Thyroid gland (tissue), 4 donors: ENCODE results near the gene MAP3K5. TPM values are rescaled to one million over a fixed set of nuclear protein-coding genes. Genes with fewer than 3 reads are reported as not detected.
"Not testable (repeated sequence)": the region's sequence is repeated elsewhere in the genome, so short reads cannot be mapped to it uniquely, and the experiment has no call there.

ENCODE experiments used
- DNase-seq, 2 donors: peaks; one replicate each; pipeline ENCODE4 v3.0.0-alpha.2; 2019
- H3K27ac ChIP-seq, 3 donors: fragments of 200-600 bp; sonication (generic); 1 replicate in 2 of 3; 2 replicates in 1 of 3; pipeline ENCODE4 v1.5.1; 2016 to 2019; ENCODE audit warnings: mild to moderate bottlenecking in 1 of 3, moderate library complexity in 1 of 3
- H3K27me3 ChIP-seq: fragments of 200-600 bp; sonication (generic); one replicate; pipeline ENCODE4 v1.5.1; 2019
- H3K36me3 ChIP-seq, 2 donors: fragments of 200-600 bp; sonication (generic); one replicate each; pipeline ENCODE4 v1.5.1; 2016 to 2019
- H3K4me1 ChIP-seq, 2 donors: fragments of 200-600 bp; sonication (generic); one replicate each; pipeline ENCODE4 v1.5.1; 2017 to 2019
- H3K4me3 ChIP-seq, 3 donors: fragments of 200-600 bp; sonication (generic); replicated peaks in 1 of 3; 1 replicate in 2 of 3; 2 replicates in 1 of 3; pipeline ENCODE4 v1.5.1; 2016; ENCODE audit warnings: mild to moderate bottlenecking in 1 of 3
- H3K9me3 ChIP-seq: fragments of 200-600 bp; sonication (generic); one replicate; pipeline ENCODE4 v1.5.1; 2017
- CTCF ChIP-seq, 6 experiments: fragments of 200-600 bp in 3 of 6; fragments of 450-650 bp in 3 of 6; sonication (generic) in 3 of 6; IDR thresholded peaks; one replicate each; pipeline ENCODE4 v1.5.1; 2016 to 2019; ENCODE audit warnings: antibody characterized with exemption in 6 of 6, mild to moderate bottlenecking in 2 of 6, inconsistent platforms in 1 of 6, moderate library complexity in 1 of 6
- POLR2A ChIP-seq, 2 donors: fragments of 450-650 bp; IDR thresholded peaks; one replicate each; pipeline ENCODE4 v1.6.1; 2017; ENCODE audit warnings: antibody characterized with exemption in 2 of 2, mild to moderate bottlenecking in 2 of 2, moderate library complexity in 1 of 2
- WGBS, 2 donors: methylation state at CpG; one replicate each; pipeline ENCODE4 v1.1.5; 2017; 5-methylcytosine and 5-hydroxymethylcytosine counted together
- intact Hi-C: fragments of 100-400 bp; cut with DNase I; formaldehyde crosslinking; loops from one replicate; pipeline ENCODE4 v1.15.1; 2023
- total RNA-seq, 4 donors: library from RNA; depleted of rRNA; stranded (reverse); fragments of >200 nt; gene quantifications; one replicate each; pipeline ENCODE4 v1.2.3, GENCODE V29; 2016

Gene MAP3K5
- total RNA-seq, 4 donors from 2014 or later: 28.1 to 68.0 (median 46.5) TPM

- peaks cover 27 to 38% of the 10 kb centered on the region in 2 donors for H3K4me1 ChIP-seq
- intact Hi-C loops: loop anchor here (2.0 to 5.0 kb wide), 2 partner anchors 147 to 209 kb away; no protein-coding TSS in a partner anchor
- peak; percentile 78 to 80 for DNase-seq
- H3K27ac ChIP-seq: peak overlapping the region; percentile 78 to 100 (median 97)
- H3K36me3 ChIP-seq: no peaks in the 10 kb centered on the region
- WGBS, 2 donors: 2% methylated on average over 33 to 37 of the region's 62 CpGs
- H3K4me3 ChIP-seq: peak overlapping the region; percentile 36 to 93 (median 83)
- H3K9me3 ChIP-seq: no peaks in the 10 kb centered on the region
- H3K27me3 ChIP-seq: no peaks in the 10 kb centered on the region
- TF ChIP-seq CTCF (IDR thresholded peaks at IDR 0.05): no peak
- peak in 1 of 2 donors; percentile 76 for TF ChIP-seq POLR2A (IDR thresholded peaks at IDR 0.05)
Measured at GRCh38 chr6:136791296-136792094, 782 bp downstream of the MAP3K5 start.

- peaks cover 35 to 45% of the 10 kb centered on the region in 2 donors for H3K4me1 ChIP-seq
Measured at GRCh38 chr6:136790411-136791295, 1.6 kb downstream of the MAP3K5 start.

GRCh38 chr6:136789440-136789839 lies 2.8 kb downstream of the MAP3K5 start:
- H3K4me1 ChIP-seq: peaks cover 40 to 56% of the 10 kb centered on the region in 2 donors

More at GRCh38 chr6:136790411-136791295, 1.6 kb downstream of the MAP3K5 start:
- intact Hi-C loops: loop anchor here (5.0 kb wide), 1 partner anchor 208 kb away; no protein-coding TSS in a partner anchor
- WGBS, 2 donors: 17 to 30% methylated on average over 7 of the region's 7 CpGs
- TF ChIP-seq CTCF (IDR thresholded peaks at IDR 0.05) (no peak), POLR2A (IDR thresholded peaks at IDR 0.05) (no peak)
- DNase-seq: no peak
- H3K4me3 ChIP-seq: peak overlapping the region; percentile 36 to 93 (median 83)
- no peaks in the 10 kb centered on the region for H3K27me3 ChIP-seq
- H3K36me3 ChIP-seq: no peaks in the 10 kb centered on the region
- H3K27ac ChIP-seq: peak overlapping the region; percentile 78 to 100 (median 97)
- no peaks in the 10 kb centered on the region for H3K9me3 ChIP-seq

GRCh38 chr6:136788069-136788902 lies 4.0 kb downstream of the MAP3K5 start:
- no peaks in the 10 kb centered on the region for H3K27me3 ChIP-seq
- H3K27ac ChIP-seq: peak overlapping the region in 2 of 3 donors; percentile 12 to 21
- no peaks in the 10 kb centered on the region for H3K9me3 ChIP-seq
- WGBS, 2 donors: 64 to 74% methylated on average over 7 of the region's 7 CpGs
- no peak for TF ChIP-seq POLR2A (IDR thresholded peaks at IDR 0.05)
- TF ChIP-seq CTCF (IDR thresholded peaks at IDR 0.05): no peak
- peaks cover 52 to 63% of the 10 kb centered on the region in 2 donors for H3K4me1 ChIP-seq
- no peak for DNase-seq
- H3K4me3 ChIP-seq: peak overlapping the region in 1 of 3 donors; percentile 7
- no peaks in the 10 kb centered on the region for H3K36me3 ChIP-seq
- intact Hi-C loops: no loop called here

More at GRCh38 chr6:136789440-136789839, 2.8 kb downstream of the MAP3K5 start:
- DNase-seq, H3K27me3 ChIP-seq, H3K36me3 ChIP-seq, intact Hi-C loops, H3K9me3 ChIP-seq: not testable (repeated sequence)
- Histone ChIP-seq H3K4me3 (peak overlapping the region in 1 of 3 donors; percentile 83), H3K27ac (peak overlapping the region; percentile 78 to 100 (median 97))
- 82 to 89% methylated on average over 3 of the region's 3 CpGs for WGBS, 2 donors

GRCh38 chr6:136787726-136788068 lies 4.6 kb downstream of the MAP3K5 start:
- Histone ChIP-seq H3K27ac (peak overlapping the region in 2 of 3 donors; percentile 12 to 21), H3K36me3 (no peaks in the 10 kb centered on the region), H3K9me3 (no peaks in the 10 kb centered on the region), H3K4me1 (peaks cover 58 to 65% of the 10 kb centered on the region in 2 donors), H3K4me3 (peak overlapping the region in 1 of 3 donors; percentile 7), H3K27me3 (no peaks in the 10 kb centered on the region)
- intact Hi-C loops: no loop called here
- no peak for DNase-seq
- 82 to 92% methylated on average over 4 of the region's 4 CpGs for WGBS, 2 donors
- TF ChIP-seq POLR2A (IDR thresholded peaks at IDR 0.05) (no peak), CTCF (IDR thresholded peaks at IDR 0.05) (no peak)
